LNCAP (cell line): Measurements from ENCODE around the gene SMOC1.

Source experiments
- TF ChIP-seq, protein P1 (sequence below): fragments of 450-650 bp; IDR thresholded peaks from 2 replicates; pipeline ENCODE4 v1.5.1; 2017; ENCODE audit warnings: mild to moderate bottlenecking

The SMOC1 gene

GRCh38 chr14:69951935-69952334 lies 72.7 kb downstream of the SMOC1 start:
- TF ChIP-seq, protein P1, sequence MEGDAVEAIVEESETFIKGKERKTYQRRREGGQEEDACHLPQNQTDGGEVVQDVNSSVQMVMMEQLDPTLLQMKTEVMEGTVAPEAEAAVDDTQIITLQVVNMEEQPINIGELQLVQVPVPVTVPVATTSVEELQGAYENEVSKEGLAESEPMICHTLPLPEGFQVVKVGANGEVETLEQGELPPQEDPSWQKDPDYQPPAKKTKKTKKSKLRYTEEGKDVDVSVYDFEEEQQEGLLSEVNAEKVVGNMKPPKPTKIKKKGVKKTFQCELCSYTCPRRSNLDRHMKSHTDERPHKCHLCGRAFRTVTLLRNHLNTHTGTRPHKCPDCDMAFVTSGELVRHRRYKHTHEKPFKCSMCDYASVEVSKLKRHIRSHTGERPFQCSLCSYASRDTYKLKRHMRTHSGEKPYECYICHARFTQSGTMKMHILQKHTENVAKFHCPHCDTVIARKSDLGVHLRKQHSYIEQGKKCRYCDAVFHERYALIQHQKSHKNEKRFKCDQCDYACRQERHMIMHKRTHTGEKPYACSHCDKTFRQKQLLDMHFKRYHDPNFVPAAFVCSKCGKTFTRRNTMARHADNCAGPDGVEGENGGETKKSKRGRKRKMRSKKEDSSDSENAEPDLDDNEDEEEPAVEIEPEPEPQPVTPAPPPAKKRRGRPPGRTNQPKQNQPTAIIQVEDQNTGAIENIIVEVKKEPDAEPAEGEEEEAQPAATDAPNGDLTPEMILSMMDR = no peak

DNA sequence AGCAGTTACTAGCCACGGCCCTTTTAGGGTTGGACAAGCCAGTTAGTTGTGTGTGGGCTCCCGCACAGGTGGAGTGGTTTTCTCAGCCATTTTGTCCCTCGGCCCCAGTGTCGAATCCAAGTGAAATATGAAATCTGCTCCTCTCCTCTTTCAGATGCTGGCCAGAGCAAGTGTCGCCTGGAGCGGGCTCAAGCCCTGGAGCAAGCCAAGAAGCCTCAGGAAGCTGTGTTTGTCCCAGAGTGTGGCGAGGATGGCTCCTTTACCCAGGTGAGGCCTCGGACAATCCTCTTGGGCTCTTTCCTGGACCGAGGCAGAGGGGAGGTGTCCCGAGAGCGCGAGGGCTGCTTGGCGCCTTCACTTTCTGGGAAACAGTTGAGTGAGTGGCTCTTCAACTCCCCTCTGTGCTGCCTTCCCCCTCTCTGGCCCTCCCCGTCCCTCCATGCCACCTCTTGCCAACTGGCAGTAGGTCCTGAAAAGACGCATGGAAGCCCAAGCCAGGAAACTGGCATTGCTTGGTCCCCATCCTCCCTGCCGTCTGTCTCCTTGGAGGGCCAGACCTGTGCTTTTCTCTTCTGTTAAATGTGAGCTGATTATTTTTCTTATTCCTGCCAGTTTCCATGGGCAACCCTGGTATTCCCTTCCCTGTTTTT lies 74.2 kb downstream of the SMOC1 start:
- TF ChIP-seq, protein P1 = no peak

DNA sequence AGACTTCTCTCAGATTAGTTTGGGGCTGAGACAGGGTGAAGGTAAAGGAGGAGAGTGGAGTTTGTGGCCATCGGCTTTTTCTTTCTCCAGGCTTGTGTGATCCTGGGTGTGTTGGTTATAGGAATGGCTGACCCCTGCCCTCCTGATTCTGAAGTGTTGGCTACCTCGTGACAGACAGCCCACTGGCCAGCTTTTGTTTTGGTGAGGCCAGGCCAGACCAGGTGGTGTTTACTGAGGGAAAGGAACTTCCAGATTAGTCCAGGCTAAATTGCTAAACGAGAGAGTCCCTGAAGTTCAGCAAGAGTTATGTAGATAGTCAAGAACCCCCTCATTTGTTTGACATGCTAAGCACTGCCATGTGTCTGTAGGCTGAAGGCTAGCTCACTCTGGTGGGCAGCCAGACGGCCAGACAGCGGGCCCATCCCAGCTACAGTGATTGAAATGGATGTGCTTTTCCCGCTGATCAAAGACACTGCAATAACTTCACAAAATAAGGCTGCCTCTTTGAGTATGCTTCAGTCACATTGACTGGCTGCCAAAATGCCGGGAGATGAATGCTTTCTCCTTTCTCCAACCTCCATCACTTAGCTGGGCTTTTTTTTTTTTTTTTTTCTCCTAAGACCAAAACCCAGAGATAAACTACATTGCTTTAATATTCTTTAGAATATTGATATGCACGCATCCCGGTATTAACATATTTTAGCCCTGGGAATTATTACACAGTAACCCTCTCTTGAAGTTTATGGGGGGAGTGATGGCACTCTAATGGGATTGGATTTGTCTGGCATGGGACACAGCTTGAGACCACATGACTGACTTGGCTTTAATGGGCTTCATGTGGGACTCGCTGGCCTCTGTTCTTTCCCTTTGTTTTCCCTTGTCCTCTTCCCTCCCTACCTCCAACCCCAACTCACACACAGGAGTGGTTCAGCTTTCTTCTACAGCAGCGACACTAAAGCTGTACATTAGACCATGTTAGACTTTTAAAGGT lies 76.9 kb downstream of the SMOC1 start:
- TF ChIP-seq, protein P1 = no peak

DNA sequence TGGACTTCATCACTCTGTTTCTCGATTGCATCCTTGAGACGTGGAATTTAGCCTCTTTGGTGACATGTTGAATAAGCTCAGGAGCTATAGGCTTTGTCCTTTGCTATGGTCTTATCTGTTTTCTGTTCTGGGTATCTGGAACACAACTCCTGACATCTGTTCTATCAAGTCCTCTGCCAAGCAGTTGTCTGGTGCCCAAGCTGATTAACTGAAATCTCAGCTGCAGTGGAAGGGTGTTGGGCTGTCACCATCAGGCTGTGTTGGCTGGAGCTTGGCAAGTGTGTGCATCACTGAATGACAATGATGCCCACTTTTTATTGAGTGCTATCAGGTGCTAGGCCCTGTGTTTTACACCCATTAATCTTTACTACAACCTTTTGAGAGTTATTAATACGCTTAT lies 77.8 kb downstream of the SMOC1 start:
- TF ChIP-seq, protein P1 = no peak

DNA sequence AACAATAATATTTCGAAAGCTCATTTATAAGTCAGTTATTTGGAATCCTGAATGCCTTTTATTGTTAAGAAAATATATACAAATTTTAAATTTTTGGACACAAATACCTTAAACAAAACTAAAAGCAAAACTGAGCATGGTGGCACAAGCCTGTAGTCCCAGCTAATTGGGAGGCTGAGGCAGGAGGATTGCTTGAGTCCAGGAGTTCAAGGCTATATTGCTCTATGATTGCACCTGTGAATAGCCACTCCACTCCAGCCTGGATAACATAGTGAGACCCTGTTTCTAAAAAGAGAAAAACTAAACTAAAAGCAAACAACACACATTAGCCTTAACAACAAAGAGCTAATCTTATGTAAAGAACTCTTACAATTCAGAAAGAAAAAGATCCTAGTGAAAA lies 78.8 kb downstream of the SMOC1 start:
- TF ChIP-seq, protein P1 = no peak

DNA sequence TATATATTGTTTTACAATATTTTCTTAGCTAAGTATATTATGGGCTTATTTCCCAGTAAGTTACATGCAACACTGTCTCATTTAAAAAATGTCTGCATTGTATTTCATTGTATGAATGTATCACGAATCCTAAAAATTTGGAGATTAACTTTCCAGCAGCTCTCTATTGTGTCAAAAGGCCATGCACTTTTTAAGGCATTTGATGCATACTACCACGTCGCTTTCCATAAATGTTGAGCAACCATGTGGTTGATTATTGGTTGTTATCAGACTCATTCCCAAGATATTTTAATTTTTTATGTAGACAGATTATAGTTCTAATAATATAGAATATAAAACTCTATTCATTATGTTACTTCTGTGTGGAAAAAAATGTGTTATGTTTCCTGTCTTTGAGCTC lies 79.9 kb downstream of the SMOC1 start:
- TF ChIP-seq, protein P1 = no peak

- TF ChIP-seq, protein P1 = no peak
Measured at GRCh38 chr14:69960296-69960695, 81.1 kb downstream of the SMOC1 start.
